PC-9 (cell line): ENCODE results near the gene ZBTB7C. TPM values are rescaled to one million over a fixed set of nuclear protein-coding genes. Genes with fewer than 3 reads are reported as not detected.

Experiments
- BruUV-seq: library from RNA; stranded (reverse); fragments of 400-500 nt; replicated peaks from 2 replicates; lab custom pipeline; 2021; lab: Mats Ljungman, UMichigan
- CTCF ChIA-PET: fragments of 300-600 bp; sonication (Branson Sonifier 250); formaldehyde crosslinking; loops from one replicate; lab custom pipeline; 2022; ENCODE audit warnings: antibody characterized with exemption; lab: Charles Lee
- POLR2A ChIA-PET: fragments of 300-600 bp; sonication (Branson Sonifier 250); formaldehyde crosslinking; loops from one replicate; lab custom pipeline; 2022; ENCODE audit warnings: antibody characterized with exemption; ENCODE audit not compliant: unreplicated experiment; lab: Charles Lee
- DNase-seq, 2 experiments: peaks; one replicate each; pipeline versions ENCODE4 v3.0.0 to v3.0.0-alpha.2; 2015 to 2022; ENCODE audit warnings: mixed read lengths in 1 of 2
- H2AFZ ChIP-seq: fragments of 200-600 bp; sonication (generic); 2 replicates; pipeline ENCODE4 v1.8.1; 2017; ENCODE audit warnings: antibody characterized with exemption
- H3F3A ChIP-seq: fragments of 200-600 bp; sonication (generic); 2 replicates; pipeline ENCODE4 v1.8.1; 2017; ENCODE audit warnings: antibody characterized with exemption, mild to moderate bottlenecking, low read depth; ENCODE audit not compliant: insufficient read depth
- H3K27ac ChIP-seq: fragments of 200-600 bp; sonication (generic); 2 replicates; pipeline ENCODE4 v1.6.1; 2016; ENCODE audit warnings: mixed run types
- H3K27me3 ChIP-seq: fragments of 200-600 bp; sonication (generic); 2 replicates; pipeline ENCODE4 v1.6.1; 2016; ENCODE audit warnings: low read depth, mixed run types; ENCODE audit not compliant: insufficient read depth
- H3K36me3 ChIP-seq: fragments of 200-600 bp; sonication (generic); 2 replicates; pipeline ENCODE4 v1.6.1; 2016; ENCODE audit warnings: low read depth, mixed run types
- H3K4me1 ChIP-seq: fragments of 200-600 bp; sonication (generic); replicated peaks from 2 replicates; pipeline ENCODE4 v1.6.1; 2016; ENCODE audit warnings: mixed run types; ENCODE audit not compliant: insufficient read depth
- H3K4me2 ChIP-seq: fragments of 200-600 bp; sonication (generic); 2 replicates; pipeline ENCODE4 v1.6.1; 2017; ENCODE audit warnings: mixed run types
- H3K4me3 ChIP-seq: fragments of 200-600 bp; sonication (generic); 2 replicates; pipeline ENCODE4 v1.6.1; 2016; ENCODE audit warnings: mixed run types
- H3K79me2 ChIP-seq: fragments of 200-600 bp; sonication (generic); 2 replicates; pipeline ENCODE4 v1.6.1; 2017; ENCODE audit warnings: low read depth, mixed run types
- H3K9me2 ChIP-seq: fragments of 200-600 bp; sonication (generic); 2 replicates; pipeline ENCODE4 v1.8.1; 2017; ENCODE audit warnings: mild to moderate bottlenecking; ENCODE audit not compliant: insufficient read depth
- H3K9me3 ChIP-seq: fragments of 200-600 bp; sonication (generic); 2 replicates; pipeline ENCODE4 v1.8.1; 2016; ENCODE audit warnings: low read depth; ENCODE audit not compliant: insufficient read depth
- H4K20me1 ChIP-seq: fragments of 200-600 bp; sonication (generic); 2 replicates; pipeline ENCODE4 v1.8.1; 2017; ENCODE audit not compliant: insufficient read depth
- EZH2 ChIP-seq: fragments of 200-600 bp; sonication (generic); IDR thresholded peaks from 2 replicates; pipeline ENCODE4 v1.8.0; 2017; ENCODE audit warnings: antibody characterized with exemption, low read depth
- intact Hi-C: fragments of 100-400 bp; cut with micrococcal nuclease; formaldehyde crosslinking; loops from one replicate; pipeline ENCODE4 v1.10.0; 2022; ENCODE audit not compliant: unreplicated experiment
- total RNA-seq: library from RNA; stranded (reverse); gene quantifications from 2 replicates; pipeline ENCODE4 v1.2.3, GENCODE V29; 2021
- TF ChIP-seq, protein P1 (sequence below): fragments of 200-600 bp; sonication (generic); conservative IDR thresholded peaks from 2 replicates; pipeline ENCODE4 v1.6.1; 2017; ENCODE audit warnings: mixed run types, antibody characterized with exemption, mild to moderate bottlenecking, moderate library complexity

Gene ZBTB7C
- total RNA-seq, 1 experiment from 2014 or later: not detected

- TF ChIP-seq, protein P1, sequence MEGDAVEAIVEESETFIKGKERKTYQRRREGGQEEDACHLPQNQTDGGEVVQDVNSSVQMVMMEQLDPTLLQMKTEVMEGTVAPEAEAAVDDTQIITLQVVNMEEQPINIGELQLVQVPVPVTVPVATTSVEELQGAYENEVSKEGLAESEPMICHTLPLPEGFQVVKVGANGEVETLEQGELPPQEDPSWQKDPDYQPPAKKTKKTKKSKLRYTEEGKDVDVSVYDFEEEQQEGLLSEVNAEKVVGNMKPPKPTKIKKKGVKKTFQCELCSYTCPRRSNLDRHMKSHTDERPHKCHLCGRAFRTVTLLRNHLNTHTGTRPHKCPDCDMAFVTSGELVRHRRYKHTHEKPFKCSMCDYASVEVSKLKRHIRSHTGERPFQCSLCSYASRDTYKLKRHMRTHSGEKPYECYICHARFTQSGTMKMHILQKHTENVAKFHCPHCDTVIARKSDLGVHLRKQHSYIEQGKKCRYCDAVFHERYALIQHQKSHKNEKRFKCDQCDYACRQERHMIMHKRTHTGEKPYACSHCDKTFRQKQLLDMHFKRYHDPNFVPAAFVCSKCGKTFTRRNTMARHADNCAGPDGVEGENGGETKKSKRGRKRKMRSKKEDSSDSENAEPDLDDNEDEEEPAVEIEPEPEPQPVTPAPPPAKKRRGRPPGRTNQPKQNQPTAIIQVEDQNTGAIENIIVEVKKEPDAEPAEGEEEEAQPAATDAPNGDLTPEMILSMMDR: no peak
- no peak for TF ChIP-seq EZH2
- CTCF ChIA-PET: no interaction called here
These were observed 202.3 kb downstream of the ZBTB7C start for GRCh38 chr18:48206887-48207286.

GRCh38 chr18:48203961-48204666 is 205.1 kb downstream of the ZBTB7C start:
- no TSS peak for BruUV-seq
- no peak overlapping the region for H2AFZ ChIP-seq
- peaks cover 19% of the 10 kb centered on the region for H3K4me1 ChIP-seq
- no peak overlapping the region for H3K4me2 ChIP-seq
- DNase-seq: peak in 1 of 2 experiments; percentile 49
- no peaks in the 10 kb centered on the region for H3K36me3 ChIP-seq
- no peaks in the 10 kb centered on the region for H3K79me2 ChIP-seq
- peaks cover 9% of the 10 kb centered on the region; the same call in 1 of the 2 replicates for H3K27me3 ChIP-seq
- TF ChIP-seq, protein P1: no peak
- TF ChIP-seq EZH2: no peak
- intact Hi-C loops: no loop called here
- POLR2A ChIA-PET: no interaction called here
- no peaks in the 10 kb centered on the region for H3K9me2 ChIP-seq
- CTCF ChIA-PET: no interaction called here
- H4K20me1 ChIP-seq: no peaks in the 10 kb centered on the region
- H3K4me3 ChIP-seq: no peak overlapping the region
- no peaks in the 10 kb centered on the region for H3K9me3 ChIP-seq
- H3F3A ChIP-seq: no peaks in the 10 kb centered on the region
- H3K27ac ChIP-seq: no peak overlapping the region

More at GRCh38 chr18:48206887-48207286, 202.3 kb downstream of the ZBTB7C start:
- POLR2A ChIA-PET: no interaction called here
- Histone ChIP-seq H3K36me3 (no peaks in the 10 kb centered on the region), H3F3A (no peaks in the 10 kb centered on the region), H3K79me2 (no peaks in the 10 kb centered on the region), H3K9me3 (no peaks in the 10 kb centered on the region), H3K4me3 (no peak overlapping the region), H3K27me3 (0 out of 2 replicates have a peak, but pooled peaks cover 5% of the 10 kb centered on the region), H3K4me2 (no peak overlapping the region), H4K20me1 (no peaks in the 10 kb centered on the region), H2AFZ (no peak overlapping the region), H3K27ac (no peak overlapping the region), H3K9me2 (no peaks in the 10 kb centered on the region), H3K4me1 (peaks cover 19% of the 10 kb centered on the region)
- no peak for DNase-seq
- intact Hi-C loops: no loop called here
- BruUV-seq: no TSS peak

DNA sequence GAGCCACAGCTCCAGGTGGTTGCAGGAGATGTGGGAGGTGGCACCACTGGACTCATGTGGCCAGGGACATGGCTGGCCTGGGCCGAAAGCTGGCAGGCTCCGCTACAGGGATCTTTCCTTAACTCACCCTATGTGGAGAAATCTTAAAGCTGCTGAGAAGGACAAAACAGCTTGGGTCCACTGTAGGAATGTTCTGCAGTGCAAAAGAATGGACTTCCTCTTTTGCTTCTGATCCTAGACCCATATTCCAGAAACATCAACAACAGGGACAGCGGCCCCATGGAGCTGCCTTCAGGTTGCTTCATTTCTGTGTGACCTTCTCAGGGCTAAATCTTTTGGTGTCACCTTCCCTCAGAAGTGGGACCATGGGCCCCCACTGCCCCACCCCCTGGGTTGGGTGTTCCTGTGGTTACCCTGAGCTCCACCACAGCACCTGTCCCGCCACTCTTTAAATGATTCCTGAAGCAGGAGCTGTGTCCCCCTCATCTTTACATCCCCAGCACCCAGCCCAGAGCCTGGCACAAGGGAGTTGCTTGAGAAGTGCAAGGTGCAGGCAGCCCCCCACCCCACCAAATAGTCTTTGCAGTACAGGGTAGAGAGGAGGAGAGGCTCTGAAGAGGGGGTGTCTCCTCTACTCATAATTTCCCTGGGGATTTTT is 205.8 kb downstream of the ZBTB7C start:
- Histone ChIP-seq H3K9me2 (no peaks in the 10 kb centered on the region), H3F3A (no peaks in the 10 kb centered on the region), H3K27ac (no peak overlapping the region), H3K79me2 (no peaks in the 10 kb centered on the region), H2AFZ (no peak overlapping the region), H4K20me1 (no peaks in the 10 kb centered on the region), H3K4me1 (peaks cover 12% of the 10 kb centered on the region), H3K36me3 (no peaks in the 10 kb centered on the region), H3K4me3 (no peak overlapping the region), H3K9me3 (no peaks in the 10 kb centered on the region), H3K27me3 (peaks cover 14% of the 10 kb centered on the region; the same call in 1 of the 2 replicates), H3K4me2 (no peak overlapping the region)
- intact Hi-C loops: no loop called here
- ChIA-PET POLR2A (interaction anchor here (0.6 kb wide), 1 partner anchor 110 kb away, joined by 5 read pairs; no protein-coding TSS in a partner anchor), CTCF (no interaction called here)
- no peak for TF ChIP-seq EZH2
- TF ChIP-seq, protein P1: no peak
- DNase-seq: no peak
- BruUV-seq: no TSS peak
